Measurements from ENCODE around the gene IFT80. TPM values are rescaled to one million over a fixed set of nuclear protein-coding genes. Genes with fewer than 3 reads are reported as not detected.
A peak's percentile ranks its signal among the peaks of the same experiment; 100 is the strongest.
"Not testable (repeated sequence)": the region's sequence is repeated elsewhere in the genome, so short reads cannot be mapped to it uniquely, and the experiment has no call there.

IFT80 gene
- total and polyA plus RNA-seq, 2 donors (not counting 1 experiment from before 2014, with no cell fraction given) = 17.7 to 44.1 TPM

DNA sequence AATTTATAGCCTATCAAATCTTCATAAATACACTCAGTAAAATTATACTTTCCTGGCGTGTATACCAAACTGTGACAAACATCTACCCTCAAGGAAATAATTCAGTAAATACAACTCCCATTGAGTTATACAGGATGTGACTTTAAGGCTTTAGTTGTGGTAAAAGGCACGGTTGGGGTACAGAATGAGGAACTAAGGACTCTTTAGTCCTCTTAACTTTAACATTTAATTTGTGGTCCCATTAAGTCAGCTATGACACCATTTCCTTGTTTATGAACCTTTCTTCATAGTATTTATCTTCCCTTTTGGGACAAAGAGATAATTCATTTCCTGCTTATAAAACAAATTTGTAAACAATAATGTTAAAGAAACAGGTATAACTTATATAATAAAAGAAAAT lies 30.2 kb downstream of the IFT80 start:
- TF ChIP-seq, protein P1, sequence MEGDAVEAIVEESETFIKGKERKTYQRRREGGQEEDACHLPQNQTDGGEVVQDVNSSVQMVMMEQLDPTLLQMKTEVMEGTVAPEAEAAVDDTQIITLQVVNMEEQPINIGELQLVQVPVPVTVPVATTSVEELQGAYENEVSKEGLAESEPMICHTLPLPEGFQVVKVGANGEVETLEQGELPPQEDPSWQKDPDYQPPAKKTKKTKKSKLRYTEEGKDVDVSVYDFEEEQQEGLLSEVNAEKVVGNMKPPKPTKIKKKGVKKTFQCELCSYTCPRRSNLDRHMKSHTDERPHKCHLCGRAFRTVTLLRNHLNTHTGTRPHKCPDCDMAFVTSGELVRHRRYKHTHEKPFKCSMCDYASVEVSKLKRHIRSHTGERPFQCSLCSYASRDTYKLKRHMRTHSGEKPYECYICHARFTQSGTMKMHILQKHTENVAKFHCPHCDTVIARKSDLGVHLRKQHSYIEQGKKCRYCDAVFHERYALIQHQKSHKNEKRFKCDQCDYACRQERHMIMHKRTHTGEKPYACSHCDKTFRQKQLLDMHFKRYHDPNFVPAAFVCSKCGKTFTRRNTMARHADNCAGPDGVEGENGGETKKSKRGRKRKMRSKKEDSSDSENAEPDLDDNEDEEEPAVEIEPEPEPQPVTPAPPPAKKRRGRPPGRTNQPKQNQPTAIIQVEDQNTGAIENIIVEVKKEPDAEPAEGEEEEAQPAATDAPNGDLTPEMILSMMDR (IDR thresholded peaks at IDR 0.05) = no peak
- no peak for TF ChIP-seq EZH2 (IDR thresholded peaks at IDR 0.05; ENCODE audit: borderline replicate concordance, insufficient read depth, low read depth, low read length, poor library complexity, severe bottlenecking)
- Histone ChIP-seq H3K36me3 (replicated peaks in 1 of 2; ENCODE audit: control extremely low read depth in 1 of 2, control insufficient read depth in 1 of 2, extremely low read depth in 1 of 2, insufficient read depth in 2 of 2, low read length in 1 of 2) (peaks cover 2 to 3% of the 10 kb centered on the region in 2 experiments), H4K20me1 (ENCODE audit: control insufficient read depth, insufficient read depth, low read length, poor library complexity, severe bottlenecking) (no peaks in the 10 kb centered on the region), H3K9me3 (ENCODE audit: control extremely low read depth in 1 of 3, control insufficient read depth in 2 of 3, insufficient read depth in 1 of 3, low read length in 2 of 3) (no peaks in the 10 kb centered on the region), H3K27me3 (replicated peaks in 1 of 4; ENCODE audit: control extremely low read depth in 1 of 4, control insufficient read depth in 3 of 4, insufficient read depth in 4 of 4, low read length in 3 of 4) (no peaks in the 10 kb centered on the region), H3K27ac (ENCODE audit: low read length in 2 of 2) (no peak overlapping the region), H3K4me2 (replicated peaks; ENCODE audit: low read depth, low read length, poor library complexity, severe bottlenecking) (no peak overlapping the region), H2AFZ (ENCODE audit: insufficient read depth, low read depth, low read length, poor library complexity, severe bottlenecking) (no peak overlapping the region), H3K4me1 (ENCODE audit: control insufficient read depth in 2 of 2, insufficient read depth in 2 of 2, low read length in 2 of 2) (no peaks in the 10 kb centered on the region), H3K9ac (ENCODE audit: low read length) (no peak overlapping the region), H3K4me3 (ENCODE audit: control extremely low read depth in 1 of 5, extremely low read depth in 1 of 5, insufficient read depth in 1 of 5, low read depth in 2 of 5, low read length in 4 of 5) (no peak overlapping the region), H3K79me2 (ENCODE audit: control insufficient read depth, insufficient read depth, low read length) (no peaks in the 10 kb centered on the region)
- Mint-ChIP-seq H3K9me3 (ENCODE audit: insufficient read depth) (no peaks in the 10 kb centered on the region), H3K4me3 (no peak overlapping the region), H3K27me3 (no peaks in the 10 kb centered on the region), H3K4me1 (peaks cover 17% of the 10 kb centered on the region), H3K27ac (no peak overlapping the region)
- ATAC-seq (ENCODE audit: low read depth) = peak; percentile 43
- DNase-seq = peak; percentile 30
- ChIA-PET CTCF (no interaction called here), POLR2A (no interaction called here)
- intact Hi-C loops (cut with micrococcal nuclease) = no loop called here
- no CpG with 5 or more reads among the region's 2 CpGs for WGBS (ENCODE audit: insufficient coverage)

DNA sequence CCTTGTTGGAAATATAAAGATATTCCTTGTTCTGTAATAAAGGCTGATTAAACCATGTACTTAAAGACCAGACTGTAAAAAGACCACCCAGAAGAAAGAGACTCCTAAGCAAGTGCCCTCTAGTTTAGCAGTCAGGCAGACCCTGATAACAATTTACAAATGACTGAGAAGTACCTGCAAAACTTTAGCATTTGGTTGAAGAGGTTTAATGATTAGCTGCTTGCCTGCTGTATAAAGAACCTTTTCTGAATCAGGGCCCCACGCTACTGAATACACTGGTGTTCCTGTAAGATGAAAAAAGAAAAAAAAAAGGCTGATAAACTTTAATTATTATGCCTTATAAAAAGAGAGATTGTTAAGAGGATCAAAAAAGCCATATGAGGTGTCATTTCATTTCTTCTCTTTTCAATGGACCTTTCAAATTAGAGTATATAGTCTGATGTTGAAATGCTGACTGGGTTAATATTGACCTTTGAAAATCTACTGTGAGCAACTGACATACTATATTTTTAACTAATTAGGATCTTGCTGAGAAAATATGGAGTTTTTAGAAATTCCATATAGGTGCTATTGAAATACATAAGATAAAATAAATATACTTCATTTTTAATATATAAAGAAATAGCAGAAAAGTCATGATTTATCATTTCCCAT lies 33.0 kb downstream of the IFT80 start:
- intact Hi-C loops (cut with micrococcal nuclease) = no loop called here
- Histone ChIP-seq H3K4me2 (replicated peaks; ENCODE audit: low read depth, low read length, poor library complexity, severe bottlenecking) (no peak overlapping the region), H3K9ac (ENCODE audit: low read length) (no peak overlapping the region), H3K36me3 (replicated peaks in 1 of 2; ENCODE audit: control extremely low read depth in 1 of 2, control insufficient read depth in 1 of 2, extremely low read depth in 1 of 2, insufficient read depth in 2 of 2, low read length in 1 of 2) (peaks cover 0 to 2% of the 10 kb centered on the region in 2 experiments), H3K79me2 (ENCODE audit: control insufficient read depth, insufficient read depth, low read length) (no peaks in the 10 kb centered on the region), H2AFZ (ENCODE audit: insufficient read depth, low read depth, low read length, poor library complexity, severe bottlenecking) (no peak overlapping the region), H4K20me1 (ENCODE audit: control insufficient read depth, insufficient read depth, low read length, poor library complexity, severe bottlenecking) (no peaks in the 10 kb centered on the region), H3K27ac (ENCODE audit: low read length in 2 of 2) (no peak overlapping the region), H3K27me3 (replicated peaks in 1 of 4; ENCODE audit: control extremely low read depth in 1 of 4, control insufficient read depth in 3 of 4, insufficient read depth in 4 of 4, low read length in 3 of 4) (no peaks in the 10 kb centered on the region), H3K4me3 (ENCODE audit: control extremely low read depth in 1 of 5, extremely low read depth in 1 of 5, insufficient read depth in 1 of 5, low read depth in 2 of 5, low read length in 4 of 5) (no peak overlapping the region), H3K9me3 (ENCODE audit: control extremely low read depth in 1 of 3, control insufficient read depth in 2 of 3, insufficient read depth in 1 of 3, low read length in 2 of 3) (peaks cover 0 to 1% (median 0%) of the 10 kb centered on the region in 3 donors), H3K4me1 (ENCODE audit: control insufficient read depth in 2 of 2, insufficient read depth in 2 of 2, low read length in 2 of 2) (no peaks in the 10 kb centered on the region)
- TF ChIP-seq, protein P1 (IDR thresholded peaks at IDR 0.05) = no peak
- TF ChIP-seq EZH2 (IDR thresholded peaks at IDR 0.05; ENCODE audit: borderline replicate concordance, insufficient read depth, low read depth, low read length, poor library complexity, severe bottlenecking) = no peak
- Mint-ChIP-seq H3K27me3 (no peaks in the 10 kb centered on the region), H3K4me3 (no peak overlapping the region), H3K9me3 (ENCODE audit: insufficient read depth) (no peaks in the 10 kb centered on the region), H3K27ac (no peak overlapping the region), H3K4me1 (peaks cover 15% of the 10 kb centered on the region)
- DNase-seq (no peak), ATAC-seq (ENCODE audit: low read depth) (no peak)
- ChIA-PET CTCF (no interaction called here), POLR2A (no interaction called here)
- WGBS (ENCODE audit: insufficient coverage) = no CpG with 5 or more reads among the region's 1 CpG

DNA sequence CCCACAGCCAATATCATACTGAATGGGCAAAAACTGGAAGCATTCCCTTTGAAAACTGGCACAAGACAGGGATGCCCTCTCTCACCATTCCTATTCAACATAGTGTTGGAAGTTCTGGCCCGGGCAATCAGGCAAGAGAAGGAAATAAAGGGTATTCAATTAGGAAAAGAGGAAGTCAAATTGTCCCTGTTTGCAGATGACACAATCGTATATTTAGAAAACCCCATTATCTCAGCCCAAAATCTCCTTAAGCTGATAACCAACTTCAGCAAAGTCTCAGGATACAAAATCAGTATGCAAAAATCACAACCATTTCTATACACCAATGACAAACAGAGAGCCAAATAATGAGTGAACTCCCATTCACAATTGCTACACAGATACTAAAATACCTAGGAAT lies 36.1 kb downstream of the IFT80 start:
- H3K9me3 ChIP-seq (ENCODE audit: control extremely low read depth in 1 of 3, control insufficient read depth in 2 of 3, insufficient read depth in 1 of 3, low read length in 2 of 3); H4K20me1 ChIP-seq (ENCODE audit: control insufficient read depth, insufficient read depth, low read length, poor library complexity, severe bottlenecking); H3K27me3 ChIP-seq (replicated peaks in 1 of 4; ENCODE audit: control extremely low read depth in 1 of 4, control insufficient read depth in 3 of 4, insufficient read depth in 4 of 4, low read length in 3 of 4); H3K27ac Mint-ChIP-seq; H3K4me2 ChIP-seq (replicated peaks; ENCODE audit: low read depth, low read length, poor library complexity, severe bottlenecking); intact Hi-C loops (cut with micrococcal nuclease); H3K27ac ChIP-seq (ENCODE audit: low read length in 2 of 2); DNase-seq; H3K4me3 ChIP-seq (ENCODE audit: control extremely low read depth in 1 of 5, extremely low read depth in 1 of 5, insufficient read depth in 1 of 5, low read depth in 2 of 5, low read length in 4 of 5); H3K9me3 Mint-ChIP-seq (ENCODE audit: insufficient read depth); H3K4me1 ChIP-seq (ENCODE audit: control insufficient read depth in 2 of 2, insufficient read depth in 2 of 2, low read length in 2 of 2); POLR2A ChIA-PET; H3K4me3 Mint-ChIP-seq; H3K79me2 ChIP-seq (ENCODE audit: control insufficient read depth, insufficient read depth, low read length); H2AFZ ChIP-seq (ENCODE audit: insufficient read depth, low read depth, low read length, poor library complexity, severe bottlenecking); CTCF ChIA-PET; H3K27me3 Mint-ChIP-seq; H3K9ac ChIP-seq (ENCODE audit: low read length); ATAC-seq (ENCODE audit: low read depth); H3K4me1 Mint-ChIP-seq; H3K36me3 ChIP-seq (replicated peaks in 1 of 2; ENCODE audit: control extremely low read depth in 1 of 2, control insufficient read depth in 1 of 2, extremely low read depth in 1 of 2, insufficient read depth in 2 of 2, low read length in 1 of 2): not testable (repeated sequence)
- WGBS (ENCODE audit: insufficient coverage) = no CpG with 5 or more reads among the region's 2 CpGs
